Epithelial cell of alveolus of lung (primary cell): ENCODE measurements around the gene CUTA. TPM values are rescaled to one million over a fixed set of nuclear protein-coding genes. Genes with fewer than 3 reads are reported as not detected.

Experiments used
- total RNA-seq: library from RNA; depleted of rRNA; stranded (reverse); fragments of >200 nt; gene quantifications from 2 replicates; pipeline ENCODE4 v1.2.1, GENCODE V29; 2015

The CUTA gene, protein sequence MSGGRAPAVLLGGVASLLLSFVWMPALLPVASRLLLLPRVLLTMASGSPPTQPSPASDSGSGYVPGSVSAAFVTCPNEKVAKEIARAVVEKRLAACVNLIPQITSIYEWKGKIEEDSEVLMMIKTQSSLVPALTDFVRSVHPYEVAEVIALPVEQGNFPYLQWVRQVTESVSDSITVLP
- 205 and 287 TPM in 2 replicates for total RNA-seq

GRCh38 chr6:33417903-33418689 is at the start of gene CUTA:
TSS of gene CUTA (minus strand) at chr6:33418107. CDS start at chr6:33418000, 107 bp downstream.

GRCh38 chr6:33454009-33454946 is 36.4 kb upstream of the CUTA start, which contains the start of gene ZBTB9:
TSS of gene ZBTB9 (plus strand) at chr6:33454576. CDS start at chr6:33455101, 525 bp downstream.

DNA sequence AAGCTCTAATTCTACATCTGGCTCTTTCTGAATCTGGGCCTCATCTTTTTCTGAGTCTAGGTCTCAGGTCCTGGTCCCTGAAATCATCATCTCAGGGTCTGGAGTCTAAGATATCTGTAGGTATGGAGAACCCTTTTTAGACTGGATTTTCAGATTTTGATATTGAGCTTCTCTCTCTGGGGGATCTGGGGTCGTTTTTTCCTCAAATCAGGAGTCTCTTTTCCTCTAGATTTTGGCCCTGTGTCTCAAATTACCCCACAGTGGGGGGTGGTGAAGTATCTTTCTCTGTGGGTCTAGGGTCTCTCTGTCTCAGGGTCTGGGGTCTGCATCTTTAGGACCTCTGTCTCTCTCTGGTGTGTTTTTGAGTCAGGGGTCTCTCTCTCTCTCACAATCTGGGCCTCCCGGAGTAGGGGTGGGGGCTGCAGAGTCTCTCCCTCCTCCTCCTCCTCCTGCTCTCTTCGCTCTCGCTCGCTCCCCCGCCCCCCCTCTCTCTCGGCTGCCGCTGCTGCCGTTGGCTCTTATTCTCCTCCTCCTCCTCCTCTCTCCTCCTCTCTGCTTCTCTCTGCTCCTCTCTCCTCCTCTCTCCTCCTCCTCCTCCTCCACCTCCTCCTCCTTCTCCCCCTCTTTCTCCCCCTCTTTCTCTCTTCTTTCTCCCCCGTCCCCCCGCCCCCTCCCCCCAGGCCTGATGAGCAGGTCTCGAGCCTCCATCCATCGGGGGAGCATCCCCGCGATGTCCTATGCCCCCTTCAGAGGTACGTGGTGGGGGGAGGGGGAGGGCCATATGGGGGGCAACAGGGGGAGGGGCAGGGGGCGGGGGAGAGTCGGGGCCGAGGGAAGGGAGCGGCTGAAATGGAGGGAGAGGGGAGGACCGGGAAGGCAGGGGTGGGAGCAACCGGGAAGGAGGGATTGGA is 1.9 kb upstream of the CUTA start, which contains the start of gene SYNGAP1:
Gene SYNGAP1, plus strand, starts transcription at position 486 of the 911 bp plus-strand sequence. Its CDS starts 200 bp downstream, at position 686.

DNA sequence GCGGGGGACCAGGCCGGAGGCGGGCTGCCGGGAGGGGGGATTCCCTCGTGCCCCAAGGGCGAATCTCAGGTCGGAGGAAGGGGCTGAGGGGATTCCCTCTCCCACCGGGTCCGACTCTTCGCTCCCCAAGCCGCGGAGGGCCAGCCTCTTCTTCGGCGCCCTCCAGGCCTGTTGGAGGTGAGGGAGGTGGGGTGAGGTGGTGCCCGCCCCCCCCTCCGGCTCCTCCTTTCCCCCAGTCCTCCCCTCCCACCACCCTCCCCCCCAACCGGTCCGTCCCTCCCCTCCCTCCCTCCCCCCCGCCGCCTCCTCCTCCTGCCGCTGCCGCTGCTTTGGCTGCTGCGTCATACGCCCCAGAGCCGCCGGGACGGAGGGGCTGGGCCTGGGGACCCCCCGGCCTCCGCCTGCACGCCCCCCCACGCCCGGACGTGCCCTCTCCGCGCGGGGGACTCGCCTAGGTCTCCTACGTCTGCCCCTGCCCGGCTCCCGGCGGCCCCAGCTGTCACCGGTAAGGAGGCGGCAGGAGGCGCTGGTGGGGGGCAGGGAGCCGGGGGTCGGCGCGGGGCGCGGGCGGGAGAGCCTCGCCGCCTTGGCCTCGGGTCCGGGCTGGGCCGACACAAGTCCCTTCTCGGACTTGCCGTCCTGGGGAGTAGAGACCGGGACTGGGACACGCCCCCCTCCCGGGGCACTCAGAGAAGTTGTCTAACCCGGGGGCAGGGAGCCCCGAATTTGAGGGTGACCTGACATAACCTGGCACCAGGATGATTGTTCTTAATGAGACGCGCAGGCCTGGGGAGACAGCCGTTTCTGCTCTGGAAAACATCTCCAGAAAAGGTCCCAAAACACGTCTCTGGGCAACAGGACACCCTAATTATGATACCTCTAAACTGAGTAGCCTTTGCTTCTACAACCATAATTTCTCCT is 6.9 kb downstream of the CUTA start, which contains the start of gene PHF1:
Gene PHF1, plus strand, starts transcription at position 304 of the 921 bp plus-strand sequence. CDS start 1,250 bp downstream, outside the sequence.

GRCh38 chr6:33391278-33391921 is 26.5 kb downstream of the CUTA start, which contains the start of gene KIFC1:
TSS of gene KIFC1 (plus strand) at chr6:33391823. CDS start at chr6:33391986, 163 bp downstream.

Other genes with a start within 250 kb of the CUTA start
- 0.16 TPM in 1 of 2 replicates, not detected in the other for gene COL11A2, start 225.6 kb downstream of the CUTA start, total RNA-seq
- gene RXRB, start 217.4 kb downstream of the CUTA start, total RNA-seq: 18.2 and 30.1 TPM in 2 replicates
- gene SLC39A7, start 217.2 kb downstream of the CUTA start, total RNA-seq: 125 and 202 TPM in 2 replicates
- 4.9 and 16.4 TPM in 2 replicates for gene HSD17B8, start 213.5 kb downstream of the CUTA start, total RNA-seq
- gene RING1, start 209.6 kb downstream of the CUTA start, total RNA-seq: 17.8 and 22.0 TPM in 2 replicates
- 26.1 and 26.4 TPM in 2 replicates for gene VPS52, start 146.2 kb downstream of the CUTA start, total RNA-seq
- 6,636 and 7,005 TPM in 2 replicates for gene RPS18, start 146.0 kb downstream of the CUTA start, total RNA-seq
- 3.6 and 6.8 TPM in 2 replicates for gene B3GALT4, start 141.0 kb downstream of the CUTA start, total RNA-seq
- 52.8 and 61.5 TPM in 2 replicates for gene WDR46, start 128.9 kb downstream of the CUTA start, total RNA-seq
- 47.4 and 68.0 TPM in 2 replicates for gene PFDN6, start 128.5 kb downstream of the CUTA start, total RNA-seq
- 36.6 and 37.5 TPM in 2 replicates for gene RGL2, start 119.2 kb downstream of the CUTA start, total RNA-seq
- gene TAPBP, start 104.0 kb downstream of the CUTA start, total RNA-seq: 101 and 167 TPM in 2 replicates
- 17.6 and 20.3 TPM in 2 replicates for gene ZBTB22, start 100.4 kb downstream of the CUTA start, total RNA-seq
- gene DAXX, start 95.1 kb downstream of the CUTA start, total RNA-seq: 35.0 and 54.7 TPM in 2 replicates
- 13.1 and 31.4 TPM in 2 replicates for gene KIFC1, start 26.3 kb downstream of the CUTA start, total RNA-seq
- gene PHF1, start 7.1 kb downstream of the CUTA start, total RNA-seq: 20.2 and 20.4 TPM in 2 replicates
- 3.5 and 13.7 TPM in 2 replicates for gene SYNGAP1, start 2.0 kb upstream of the CUTA start, total RNA-seq
- gene ZBTB9, start 36.5 kb upstream of the CUTA start, total RNA-seq: 3.0 and 4.9 TPM in 2 replicates
- 15.1 and 17.1 TPM in 2 replicates for gene BAK1, start 162.2 kb upstream of the CUTA start, total RNA-seq
- 6.9 and 20.8 TPM in 2 replicates for gene ITPR3, start 203.2 kb upstream of the CUTA start, total RNA-seq